ENCODE measurements around the gene CD80. TPM values are rescaled to one million over a fixed set of nuclear protein-coding genes. Genes with fewer than 3 reads are reported as not detected.

CD80 gene
- total and polyA plus RNA-seq, 2 of the 8 experiments (the other 6 are each of a cell fraction or from before 2014, with no cell fraction given): 0.11 TPM; not detected in 1

GRCh38 chr3:119500265-119500664, 59.1 kb downstream of the CD80 start:
- peaks cover 5% of the 10 kb centered on the region; the same call in 1 of the 2 replicates for H3K23me2 ChIP-seq (ENCODE audit: low read depth, low read length)
- FAIRE-seq: no peak
- H3K9ac ChIP-seq (replicated peaks in 1 of 4; ENCODE audit: extremely low read depth in 1 of 4, low read depth in 3 of 4, low read length in 3 of 4): no peak overlapping the region
- TF ChIP-seq CBX8 (IDR thresholded peaks at IDR 0.05; ENCODE audit: borderline replicate concordance, low read depth, low read length): no peak

More at GRCh38 chr3:119500265-119500664, 59.1 kb downstream of the CD80 start:
- Histone ChIP-seq H2AFZ (ENCODE audit: low read length) (no peak overlapping the region), H3K9me3 (ENCODE audit: insufficient read depth in 2 of 2, low read depth in 1 of 2, low read length in 1 of 2) (no peaks in the 10 kb centered on the region), H3K4ac (replicated peaks; ENCODE audit: insufficient read length, low read depth, low read length) (no peak overlapping the region), H2BK120ac (replicated peaks; ENCODE audit: low read depth, low read length) (no peak overlapping the region), H3K79me2 (ENCODE audit: control insufficient read depth in 1 of 2, insufficient read depth in 2 of 2, low read length in 2 of 2) (peaks cover 3 to 32% of the 10 kb centered on the region in 2 experiments; a peak in 2 of 4 replicates), H4K5ac (ENCODE audit: insufficient read length, low read depth, low read length) (no peak overlapping the region), H4K8ac (ENCODE audit: extremely low read depth, insufficient read depth, low read length) (no peak overlapping the region), H3K36me3 (ENCODE audit: control insufficient read depth in 2 of 4, insufficient read depth in 4 of 4, low read length in 3 of 4) (peaks cover 2 to 38% (median 10%) of the 10 kb centered on the region in 4 experiments; a peak in 5 of 8 replicates), H3K18ac (ENCODE audit: extremely low read depth, low read length) (no peak overlapping the region), H2BK5ac (ENCODE audit: low read depth, low read length) (no peak overlapping the region), H3K4me3 (ENCODE audit: extremely low read depth in 1 of 4, insufficient read depth in 2 of 4, low read depth in 3 of 4, low read length in 4 of 4) (peak overlapping the region in 1 of 4 experiments; percentile 93; a peak in 2 of 8 replicates), H2BK15ac (ENCODE audit: low read length) (no peak overlapping the region), H2BK20ac (ENCODE audit: low read length) (no peak overlapping the region), H2BK12ac (ENCODE audit: low read depth, low read length) (no peak overlapping the region), H3K27ac (ENCODE audit: low read depth, low read length) (no peak overlapping the region), H3K56ac (replicated peaks; ENCODE audit: insufficient read length, low read depth, low read length) (no peak overlapping the region), H3K27me3 (replicated peaks in 1 of 4; ENCODE audit: control insufficient read depth in 3 of 4, extremely low read depth in 1 of 4, insufficient read depth in 3 of 4, low read length in 3 of 4) (no peaks in the 10 kb centered on the region), H3K14ac (ENCODE audit: insufficient read length) (no peak overlapping the region), H3K4me1 (replicated peaks in 1 of 4; ENCODE audit: control insufficient read depth in 3 of 4, insufficient read depth in 4 of 4, low read length in 3 of 4) (no peaks in the 10 kb centered on the region; a peak in 1 of 7 replicates), H3K4me2 (ENCODE audit: insufficient read depth in 1 of 2, low read depth in 2 of 2, low read length in 2 of 2) (peak overlapping the region; percentile 71 to 78), H4K91ac (replicated peaks; ENCODE audit: insufficient read length, low read length) (no peak overlapping the region), H3K23ac (ENCODE audit: insufficient read length) (no peak overlapping the region), H4K20me1 (replicated peaks in 1 of 2; ENCODE audit: control insufficient read depth in 1 of 2, insufficient read depth in 2 of 2, low read length in 2 of 2) (no peaks in the 10 kb centered on the region), H2AK5ac (ENCODE audit: low read depth, low read length) (no peak overlapping the region), H3K79me1 (ENCODE audit: low read depth, low read length) (no peaks in the 10 kb centered on the region; the same call in 1 of the 2 replicates)
- ChIA-PET POLR2A (ENCODE audit: partially characterized antibody) (interaction anchor here (0.6 to 4.0 kb wide), 4 partner anchors 11 to 52 kb away, joined by 3 to 27 read pairs (median 10); partner anchors contain the start of gene POGLUT1), CTCF (ENCODE audit: partially characterized antibody) (interaction anchor here (0.6 to 2.2 kb wide), 4 partner anchors 10 to 181 kb away, joined by 3 to 8 read pairs (median 4); partner anchors contain the start of gene CD80)
- DNase-seq (ENCODE audit: low read depth in 1 of 2, low spot score in 2 of 2): no peak
- 81% methylated on average over 4 of the region's 4 CpGs; no CpG with 5 or more reads in 1 of the 2 experiments for WGBS, 2 experiments (ENCODE audit: extremely low coverage in 1 of 2, insufficient coverage in 1 of 2, insufficient read length in 1 of 2, insufficient replicate concordance in 2 of 2, low coverage in 1 of 2, low lambda C conversion rate in 2 of 2, missing lambda C conversion rate in 1 of 2)
